Psoas muscle (tissue), 8 donors: ENCODE measurements around the gene FARSB. TPM values are rescaled to one million over a fixed set of nuclear protein-coding genes. Genes with fewer than 3 reads are reported as not detected.

Experiments
- ATAC-seq, 4 donors: fragments of 200-7000 bp; cut with Tn5 transposase; one replicate each; pipeline ENCODE4 v1.9.1; 2020; ENCODE audit warnings: moderate library complexity in 3 of 4, mild to moderate bottlenecking in 2 of 4
- DNase-seq, 2 donors: peaks; one replicate each; pipeline ENCODE4 v3.0.0-alpha.2; 2020
- H3K27ac ChIP-seq: fragments of 200-600 bp; one replicate; pipeline ENCODE4 v1.8.0; 2022
- H3K27me3 ChIP-seq, 3 donors: fragments of 200-600 bp in 1 of 3; one replicate each; pipeline versions ENCODE4 v1.6.1 to v1.8.0; 2013 to 2022; ENCODE audit warnings: low read length in 2 of 3, mild to moderate bottlenecking in 2 of 3, moderate library complexity in 1 of 3; ENCODE audit not compliant: insufficient read depth in 3 of 3
- H3K36me3 ChIP-seq, 2 donors: fragments of 200-600 bp in 1 of 2; one replicate each; pipeline versions ENCODE4 v1.6.1 to v1.8.0; 2013 to 2022; ENCODE audit warnings: low read depth in 1 of 2, mild to moderate bottlenecking in 1 of 2, moderate library complexity in 1 of 2; ENCODE audit not compliant: insufficient read depth in 1 of 2
- H3K4me1 ChIP-seq: fragments of 200-600 bp; one replicate; pipeline ENCODE4 v1.8.0; 2022
- H3K4me3 ChIP-seq: fragments of 200-600 bp; one replicate; pipeline ENCODE4 v1.8.0; 2022; ENCODE audit warnings: mild to moderate bottlenecking
- H3K9me3 ChIP-seq: fragments of 200-600 bp; one replicate; pipeline ENCODE4 v1.8.0; 2022
- WGBS, 3 donors: extraction: QIAGEN DNeasy Blood & Tissue Kit; methylation state at CpG; one replicate each; pipeline versions ENCODE4 v1.1.6 to v1.1.7; 2013; 5-methylcytosine and 5-hydroxymethylcytosine counted together
- intact Hi-C, 2 donors: fragments of 100-400 bp; cut with DNase I; formaldehyde crosslinking; loops; one replicate each; pipeline versions ENCODE4 v1.11.0 to v1.14.2; 2022
- polyA plus RNA-seq, 3 donors: library from polyadenylated mRNA; stranded (reverse); fragments of 200-250 nt; gene quantifications; one replicate each; pipeline ENCODE4 v1.2.3, GENCODE V29; 2013
- total RNA-seq, 4 donors: library from RNA; stranded (reverse); fragmentation: NEBNext Ultra II Directional in 2 of 4; extraction: Animal tissue kit (Norgen Biotek cat#: 25700) in 2 of 4; gene quantifications; one replicate each; pipeline versions ENCODE4 v1.2.1 to v1.2.4, GENCODE V29; 2021 to 2023
- TF ChIP-seq, protein P1 (sequence below): fragments of 200-600 bp; IDR thresholded peaks from one replicate; pipeline ENCODE4 v1.8.0; 2022; ENCODE audit warnings: antibody characterized with exemption
- donor health status: healthy with polysubstance abuse.
- donor health status: DM: no; HTN: no; CAD: no; lungs with moderate emphysema.
- donor health status: Bipolar disorder and iron deficiency.
- donor health status: healthy.
- donor health status: DM: yes; HTN: yes; CAD: no.
- donor health status: DM: no; HTN: no; CAD: no.
- donor health status: DM: no; HTN: no; CAD: no.
- donor health status: DM: yes; HTN: yes; CAD: no.

The FARSB gene
- total and polyA plus RNA-seq, 7 donors, result 23.2 to 45.3 (median 35.6) TPM

DNA sequence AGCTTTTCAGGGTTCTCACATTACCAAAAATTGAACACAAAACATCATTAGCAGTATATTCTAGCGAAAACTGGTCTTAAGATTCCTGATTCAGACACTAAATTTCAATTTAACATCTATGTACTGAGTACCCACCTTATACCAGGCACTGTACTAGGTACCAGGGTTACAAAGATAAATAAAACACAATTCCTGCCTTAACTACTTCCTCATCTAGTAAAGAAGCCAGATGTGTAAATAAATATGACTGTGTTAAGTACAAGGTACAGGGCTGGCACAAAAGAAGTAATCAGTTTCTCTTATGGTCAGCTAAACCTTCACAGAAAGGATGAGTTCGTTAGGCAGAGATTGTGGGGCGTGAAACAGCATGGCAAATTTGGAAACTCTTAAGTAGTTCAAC lies 6.1 kb downstream of the FARSB start:
- H3K9me3 ChIP-seq, result no peaks in the 10 kb centered on the region
- peaks cover 33% of the 10 kb centered on the region for H3K4me1 ChIP-seq
- no peak overlapping the region for H3K27ac ChIP-seq
- TF ChIP-seq, protein P1, sequence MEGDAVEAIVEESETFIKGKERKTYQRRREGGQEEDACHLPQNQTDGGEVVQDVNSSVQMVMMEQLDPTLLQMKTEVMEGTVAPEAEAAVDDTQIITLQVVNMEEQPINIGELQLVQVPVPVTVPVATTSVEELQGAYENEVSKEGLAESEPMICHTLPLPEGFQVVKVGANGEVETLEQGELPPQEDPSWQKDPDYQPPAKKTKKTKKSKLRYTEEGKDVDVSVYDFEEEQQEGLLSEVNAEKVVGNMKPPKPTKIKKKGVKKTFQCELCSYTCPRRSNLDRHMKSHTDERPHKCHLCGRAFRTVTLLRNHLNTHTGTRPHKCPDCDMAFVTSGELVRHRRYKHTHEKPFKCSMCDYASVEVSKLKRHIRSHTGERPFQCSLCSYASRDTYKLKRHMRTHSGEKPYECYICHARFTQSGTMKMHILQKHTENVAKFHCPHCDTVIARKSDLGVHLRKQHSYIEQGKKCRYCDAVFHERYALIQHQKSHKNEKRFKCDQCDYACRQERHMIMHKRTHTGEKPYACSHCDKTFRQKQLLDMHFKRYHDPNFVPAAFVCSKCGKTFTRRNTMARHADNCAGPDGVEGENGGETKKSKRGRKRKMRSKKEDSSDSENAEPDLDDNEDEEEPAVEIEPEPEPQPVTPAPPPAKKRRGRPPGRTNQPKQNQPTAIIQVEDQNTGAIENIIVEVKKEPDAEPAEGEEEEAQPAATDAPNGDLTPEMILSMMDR, result no peak
- no peaks in the 10 kb centered on the region for H3K27me3 ChIP-seq
- WGBS, 3 donors, result 91 to 97% (median 94%) methylated on average over 3 of the region's 3 CpGs
- no peak overlapping the region for H3K4me3 ChIP-seq
- DNase-seq, result no peak
- intact Hi-C loops, result no loop called here
- no peak for ATAC-seq
- H3K36me3 ChIP-seq, result peaks cover 6 to 37% of the 10 kb centered on the region in 2 donors

DNA sequence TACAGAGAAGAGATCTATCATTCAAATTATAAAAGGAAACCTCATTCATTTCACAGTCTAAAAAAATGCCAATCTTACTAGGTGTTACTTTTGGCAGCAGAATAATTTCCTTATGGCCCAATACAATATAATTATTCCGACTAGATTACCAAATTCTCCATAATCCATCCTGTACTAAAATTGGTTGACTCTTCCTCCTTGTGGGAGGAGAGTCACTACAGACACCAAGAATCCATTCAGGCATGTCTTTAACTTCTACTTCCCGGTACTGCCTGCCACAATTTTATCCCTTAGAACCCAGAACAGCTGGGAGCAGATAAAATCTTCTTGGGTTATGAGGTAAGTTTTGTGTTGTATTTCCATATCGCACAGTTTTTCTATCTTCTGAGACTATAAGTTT lies 9.9 kb downstream of the FARSB start:
- no peak overlapping the region for H3K4me3 ChIP-seq
- no peaks in the 10 kb centered on the region for H3K27me3 ChIP-seq
- WGBS, 3 donors, result 63 to 71% (median 70%) methylated on average over 3 of the region's 3 CpGs
- peaks cover 6 to 75% of the 10 kb centered on the region in 2 donors for H3K36me3 ChIP-seq
- no peaks in the 10 kb centered on the region for H3K9me3 ChIP-seq
- no peak for DNase-seq
- TF ChIP-seq, protein P1, result no peak
- no peaks in the 10 kb centered on the region for H3K4me1 ChIP-seq
- intact Hi-C loops, result no loop called here
- H3K27ac ChIP-seq, result no peak overlapping the region
- ATAC-seq, result no peak

DNA sequence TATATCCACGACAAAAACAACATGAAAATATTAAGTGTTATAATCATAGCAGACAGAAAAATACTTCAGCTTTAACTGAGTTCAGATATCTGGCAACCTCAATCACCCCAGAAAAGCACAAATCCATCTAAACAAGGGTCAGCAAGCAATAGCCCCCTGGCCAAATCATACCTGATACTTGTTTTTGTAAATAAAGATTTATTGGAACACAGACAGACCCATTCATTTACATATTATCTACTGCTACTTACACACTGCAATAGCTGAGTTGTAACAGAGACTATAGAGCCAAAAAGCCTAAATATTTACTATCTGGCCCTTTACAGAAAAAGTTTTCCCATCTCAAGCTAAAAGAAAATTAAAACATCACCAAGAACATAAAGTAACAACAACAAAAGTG lies 12.8 kb downstream of the FARSB start:
- no peaks in the 10 kb centered on the region for H3K9me3 ChIP-seq
- WGBS, 3 donors, result 86 to 98% (median 93%) methylated on average over 1 of the region's 1 CpG
- no peak for ATAC-seq
- TF ChIP-seq, protein P1, result no peak
- H3K36me3 ChIP-seq, result peaks cover under 1 to 96% of the 10 kb centered on the region in 2 donors
- H3K4me1 ChIP-seq, result no peaks in the 10 kb centered on the region
- no peaks in the 10 kb centered on the region for H3K27me3 ChIP-seq
- H3K4me3 ChIP-seq, result no peak overlapping the region
- intact Hi-C loops, result no loop called here
- DNase-seq, result no peak
- H3K27ac ChIP-seq, result no peak overlapping the region

DNA sequence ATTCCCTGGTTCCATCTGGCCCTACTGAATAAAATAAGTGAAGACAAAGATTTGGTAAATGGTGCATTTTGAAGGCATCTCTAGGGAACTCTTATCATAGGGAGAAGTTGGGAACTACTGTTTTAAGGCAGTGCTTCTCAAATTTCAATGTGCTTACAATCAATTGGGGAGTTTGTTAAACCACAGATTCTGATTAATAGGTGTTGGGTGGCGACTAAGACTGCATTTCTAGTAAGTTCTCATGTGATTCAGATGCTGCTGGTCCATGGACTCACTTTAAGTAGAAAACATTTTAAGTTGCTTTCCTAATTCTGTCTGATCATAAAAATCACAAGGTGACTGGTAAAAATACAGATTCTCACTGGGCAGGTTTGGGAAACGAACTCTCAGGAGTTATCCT lies 14.6 kb downstream of the FARSB start:
- Histone ChIP-seq H3K4me3 (no peak overlapping the region), H3K4me1 (no peaks in the 10 kb centered on the region), H3K36me3 (peaks cover 0 to 95% of the 10 kb centered on the region in 2 donors), H3K9me3 (no peaks in the 10 kb centered on the region), H3K27me3 (no peaks in the 10 kb centered on the region), H3K27ac (no peak overlapping the region)
- no peak for ATAC-seq
- WGBS, 3 donors, result 92 to 97% (median 94%) methylated on average over 2 of the region's 2 CpGs
- TF ChIP-seq, protein P1, result no peak
- DNase-seq, result no peak
- intact Hi-C loops, result no loop called here

DNA sequence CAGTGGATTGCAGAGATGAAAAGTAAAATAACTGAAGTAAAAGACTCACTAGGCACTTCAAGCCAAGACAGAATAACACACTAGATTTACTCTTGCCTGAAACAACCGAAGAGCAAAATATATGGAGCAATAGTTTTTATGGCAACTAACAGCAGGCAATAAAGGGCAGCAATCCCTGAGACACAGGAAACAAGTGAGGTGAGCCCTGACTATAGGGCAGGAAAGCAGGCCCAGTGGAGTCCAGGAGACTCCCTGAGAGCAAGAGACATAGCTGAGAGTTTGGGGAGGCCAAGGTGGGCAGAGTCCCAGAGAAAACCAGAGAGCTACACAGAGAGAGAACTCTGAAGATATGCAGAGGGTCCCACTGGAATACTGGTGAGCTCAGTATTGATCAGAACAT lies 18.8 kb downstream of the FARSB start:
- 23 to 36% (median 35%) methylated on average over 1 of the region's 1 CpG for WGBS, 3 donors
- intact Hi-C loops, result no loop called here

More for the DNA sequence above, 18.8 kb downstream of the FARSB start:
- no peaks in the 10 kb centered on the region for H3K9me3 ChIP-seq
- H3K36me3 ChIP-seq, result peaks cover 6 to 95% of the 10 kb centered on the region in 2 donors
- DNase-seq (no peak), ATAC-seq (no peak)
- no peak overlapping the region for H3K4me3 ChIP-seq
- H3K27ac ChIP-seq, result no peak overlapping the region
- no peaks in the 10 kb centered on the region for H3K27me3 ChIP-seq
- H3K4me1 ChIP-seq, result no peaks in the 10 kb centered on the region
- TF ChIP-seq, protein P1, result no peak
